ENCODE data around the gene MCHR2. TPM values are rescaled to one million over a fixed set of nuclear protein-coding genes. Genes with fewer than 3 reads are reported as not detected.
A peak's percentile ranks its signal among the peaks of the same experiment; 100 is the strongest.

The MCHR2 gene
- total RNA-seq, 6 experiments from 2014 or later: not detected

DNA sequence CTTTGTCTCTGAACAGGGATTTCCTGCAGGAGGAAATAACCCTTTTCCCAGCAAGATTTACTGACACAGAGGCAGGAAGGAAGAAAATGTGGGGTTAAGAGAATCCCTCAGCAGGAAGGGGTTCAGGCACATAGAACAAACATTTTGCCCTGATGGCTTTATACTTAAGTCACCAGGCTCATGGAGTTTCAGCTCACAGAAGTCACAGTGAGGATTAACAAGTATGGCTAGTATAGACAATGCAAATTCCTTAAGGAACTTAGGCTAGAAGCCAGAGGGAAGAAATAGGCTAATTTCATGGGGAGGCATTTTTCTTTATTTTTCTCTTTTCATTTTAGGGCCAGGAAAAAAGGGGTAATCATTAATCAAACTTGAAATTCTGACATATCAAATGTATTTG, 50.2 kb downstream of the MCHR2 start:
- TF ChIP-seq, protein P1, sequence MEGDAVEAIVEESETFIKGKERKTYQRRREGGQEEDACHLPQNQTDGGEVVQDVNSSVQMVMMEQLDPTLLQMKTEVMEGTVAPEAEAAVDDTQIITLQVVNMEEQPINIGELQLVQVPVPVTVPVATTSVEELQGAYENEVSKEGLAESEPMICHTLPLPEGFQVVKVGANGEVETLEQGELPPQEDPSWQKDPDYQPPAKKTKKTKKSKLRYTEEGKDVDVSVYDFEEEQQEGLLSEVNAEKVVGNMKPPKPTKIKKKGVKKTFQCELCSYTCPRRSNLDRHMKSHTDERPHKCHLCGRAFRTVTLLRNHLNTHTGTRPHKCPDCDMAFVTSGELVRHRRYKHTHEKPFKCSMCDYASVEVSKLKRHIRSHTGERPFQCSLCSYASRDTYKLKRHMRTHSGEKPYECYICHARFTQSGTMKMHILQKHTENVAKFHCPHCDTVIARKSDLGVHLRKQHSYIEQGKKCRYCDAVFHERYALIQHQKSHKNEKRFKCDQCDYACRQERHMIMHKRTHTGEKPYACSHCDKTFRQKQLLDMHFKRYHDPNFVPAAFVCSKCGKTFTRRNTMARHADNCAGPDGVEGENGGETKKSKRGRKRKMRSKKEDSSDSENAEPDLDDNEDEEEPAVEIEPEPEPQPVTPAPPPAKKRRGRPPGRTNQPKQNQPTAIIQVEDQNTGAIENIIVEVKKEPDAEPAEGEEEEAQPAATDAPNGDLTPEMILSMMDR (IDR thresholded peaks at IDR 0.05): no peak
- no peaks in the 10 kb centered on the region; the same call in 1 of the 2 replicates for H3K27me3 Mint-ChIP-seq (ENCODE audit: insufficient read depth)
- no peak overlapping the region for H3K4me3 Mint-ChIP-seq
- no peaks in the 10 kb centered on the region for H3K36me3 Mint-ChIP-seq (ENCODE audit: low read depth)
- no peak for DNase-seq
- H3K9me3 Mint-ChIP-seq: no peaks in the 10 kb centered on the region
- H3K27ac Mint-ChIP-seq: no peak overlapping the region
- peaks cover 7% of the 10 kb centered on the region; the same call in 1 of the 2 replicates for H3K4me1 Mint-ChIP-seq (ENCODE audit: low read depth)

DNA sequence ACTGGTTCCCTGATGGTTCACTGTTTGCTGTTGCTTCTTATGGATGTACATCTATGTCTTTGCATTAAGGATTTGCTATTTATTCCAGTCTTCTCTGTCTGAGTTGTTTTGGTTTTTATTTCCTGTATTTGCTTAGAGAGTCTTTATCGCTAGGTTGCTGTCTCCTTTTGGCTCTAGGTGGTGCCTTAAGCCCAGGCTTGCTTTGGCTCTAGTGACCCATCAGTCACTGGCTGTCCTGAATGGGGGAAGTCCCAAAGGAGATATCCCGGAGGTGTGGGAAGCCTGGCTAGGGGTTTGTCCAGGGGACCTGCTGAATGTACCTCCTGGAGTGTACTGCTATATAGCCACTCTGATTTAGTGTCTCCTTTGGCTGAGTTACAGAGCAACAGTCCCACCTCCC, 53.4 kb downstream of the MCHR2 start:
- no peak overlapping the region for H3K4me3 Mint-ChIP-seq
- DNase-seq: no peak
- H3K27ac Mint-ChIP-seq: no peak overlapping the region
- TF ChIP-seq, protein P1 (IDR thresholded peaks at IDR 0.05): no peak
- no peaks in the 10 kb centered on the region for H3K9me3 Mint-ChIP-seq
- peaks cover 23% of the 10 kb centered on the region for H3K4me1 Mint-ChIP-seq (ENCODE audit: low read depth)
- no peaks in the 10 kb centered on the region for H3K27me3 Mint-ChIP-seq (ENCODE audit: insufficient read depth)
- H3K36me3 Mint-ChIP-seq (ENCODE audit: low read depth): peaks cover 6% of the 10 kb centered on the region; the same call in 1 of the 2 replicates

DNA sequence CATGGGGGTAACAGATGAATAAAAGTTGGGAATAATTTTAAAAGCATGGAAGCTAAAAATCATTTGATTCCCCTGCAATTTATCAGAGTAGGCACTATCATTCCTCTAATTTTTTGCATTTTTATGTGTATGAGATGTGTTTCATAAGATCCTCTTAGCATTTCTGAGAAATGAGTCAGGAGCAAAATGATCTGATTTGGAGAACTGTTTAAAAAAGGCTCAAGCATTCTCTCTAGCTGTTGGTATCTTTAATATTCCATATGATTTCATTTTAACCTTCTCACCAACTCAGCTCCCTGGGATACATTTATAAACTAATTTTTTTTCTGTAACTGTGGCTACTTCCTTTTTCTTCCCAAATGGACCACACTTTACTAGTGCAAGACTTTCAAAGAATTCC, 60.9 kb downstream of the MCHR2 start:
- peak; percentile 72 for DNase-seq
- H3K27me3 Mint-ChIP-seq (ENCODE audit: insufficient read depth): no peaks in the 10 kb centered on the region
- TF ChIP-seq, protein P1 (IDR thresholded peaks at IDR 0.05): no peak
- peaks cover 24% of the 10 kb centered on the region for H3K36me3 Mint-ChIP-seq (ENCODE audit: low read depth)
- peaks cover 10% of the 10 kb centered on the region; the same call in 1 of the 2 replicates for H3K9me3 Mint-ChIP-seq
- peaks cover 52% of the 10 kb centered on the region for H3K4me1 Mint-ChIP-seq (ENCODE audit: low read depth)
- H3K27ac Mint-ChIP-seq: peak overlapping the region; percentile 78
- peak overlapping the region; percentile 67 for H3K4me3 Mint-ChIP-seq

DNA sequence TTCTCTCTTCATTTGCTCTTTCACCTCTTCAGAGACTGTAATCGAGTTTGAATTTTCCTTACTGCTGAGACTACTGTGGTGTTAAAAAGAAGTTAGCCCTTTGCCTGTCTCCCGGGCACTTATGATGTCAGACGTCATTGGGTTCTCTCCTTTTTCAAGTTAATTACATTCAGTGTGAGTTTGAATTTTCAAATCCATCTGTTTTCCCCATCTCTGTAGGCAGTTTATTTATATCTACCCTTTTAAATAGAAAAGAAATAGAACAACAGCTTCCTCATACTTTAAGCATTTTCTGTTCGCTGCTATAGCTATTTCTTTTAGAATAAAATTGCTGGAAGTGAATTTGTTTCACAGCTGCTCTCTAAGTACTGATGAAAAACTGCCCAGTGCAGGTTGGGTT, 81.4 kb downstream of the MCHR2 start:
- H3K4me1 Mint-ChIP-seq (ENCODE audit: low read depth): peaks cover 4% of the 10 kb centered on the region; the same call in 1 of the 2 replicates
- no peaks in the 10 kb centered on the region for H3K9me3 Mint-ChIP-seq
- H3K36me3 Mint-ChIP-seq (ENCODE audit: low read depth): no peaks in the 10 kb centered on the region
- TF ChIP-seq, protein P1 (IDR thresholded peaks at IDR 0.05): no peak
- H3K27ac Mint-ChIP-seq: no peak overlapping the region
- H3K4me3 Mint-ChIP-seq: no peak overlapping the region
- H3K27me3 Mint-ChIP-seq (ENCODE audit: insufficient read depth): no peaks in the 10 kb centered on the region
- DNase-seq: no peak

DNA sequence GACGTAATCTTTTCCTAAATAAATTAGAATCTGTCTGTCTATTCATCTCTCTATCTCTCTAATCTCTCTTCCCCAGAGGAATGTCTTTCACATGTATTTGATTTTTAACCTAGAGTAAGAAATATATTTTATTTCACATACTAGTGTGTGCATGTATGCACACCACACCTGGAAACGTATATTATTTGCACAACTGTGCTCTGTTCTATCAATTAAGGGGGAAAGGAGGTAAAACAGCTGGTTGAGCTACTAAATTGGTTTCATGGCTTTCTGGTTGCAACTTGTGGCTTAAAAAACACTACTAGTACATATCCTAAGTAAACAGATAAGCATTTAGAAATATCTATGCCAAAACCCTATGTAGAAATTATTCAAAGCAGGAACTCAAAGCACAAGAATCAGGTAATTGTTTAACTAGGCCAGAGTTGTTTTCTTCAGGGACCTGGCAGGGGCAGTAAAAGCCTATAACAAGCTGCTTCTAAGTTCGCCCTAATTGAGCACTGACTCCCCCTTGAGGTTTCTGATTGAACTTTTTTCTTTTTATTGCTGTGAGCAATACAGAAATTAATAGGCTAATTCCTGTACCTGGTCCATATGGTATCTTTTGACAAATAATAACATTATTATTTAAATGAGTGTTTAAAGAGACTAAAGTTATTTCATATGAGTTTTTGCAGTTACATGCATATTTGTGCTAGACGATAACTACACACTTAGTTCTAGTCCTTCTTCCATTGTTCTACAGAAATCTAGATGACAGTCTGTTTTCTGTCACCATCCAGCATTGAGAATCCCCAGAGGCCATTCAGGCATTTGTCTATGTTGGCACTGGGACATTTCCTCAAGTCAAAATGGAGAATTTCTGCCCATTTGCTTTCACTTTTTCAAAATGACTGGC, 88.6 kb downstream of the MCHR2 start:
- TF ChIP-seq, protein P1 (IDR thresholded peaks at IDR 0.05): peak; percentile 85
- Mint-ChIP-seq H3K4me1 (ENCODE audit: low read depth) (no peaks in the 10 kb centered on the region), H3K4me3 (no peak overlapping the region), H3K9me3 (no peaks in the 10 kb centered on the region), H3K27me3 (ENCODE audit: insufficient read depth) (peaks cover 4% of the 10 kb centered on the region), H3K36me3 (ENCODE audit: low read depth) (no peaks in the 10 kb centered on the region), H3K27ac (no peak overlapping the region)
- peak; percentile 62 for DNase-seq
